Ovary (tissue), 3 donors: ENCODE measurements around the gene LDHAL6B.

ENCODE experiments used
- EP300 ChIP-seq: sonication (generic); formaldehyde crosslinking; IDR thresholded peaks from one replicate; pipeline ENCODE4 v1.6.1; 2017; ENCODE audit warnings: antibody characterized with exemption
- POLR2A ChIP-seq: fragments of 450-650 bp; IDR thresholded peaks from one replicate; pipeline ENCODE4 v1.6.1; 2017; ENCODE audit warnings: antibody characterized with exemption, mild to moderate bottlenecking, moderate library complexity
- TF ChIP-seq, protein P1 (sequence below), 3 donors: fragments of 450-650 bp in 2 of 3; fragments of 200-600 bp in 1 of 3; IDR thresholded peaks; one replicate each; pipeline versions ENCODE4 v1.5.1 to v1.8.0; 2016 to 2022; ENCODE audit warnings: antibody characterized with exemption in 3 of 3, mild to moderate bottlenecking in 1 of 3
- donor health status: DM: no; HTN: no; CAD: no.

DNA sequence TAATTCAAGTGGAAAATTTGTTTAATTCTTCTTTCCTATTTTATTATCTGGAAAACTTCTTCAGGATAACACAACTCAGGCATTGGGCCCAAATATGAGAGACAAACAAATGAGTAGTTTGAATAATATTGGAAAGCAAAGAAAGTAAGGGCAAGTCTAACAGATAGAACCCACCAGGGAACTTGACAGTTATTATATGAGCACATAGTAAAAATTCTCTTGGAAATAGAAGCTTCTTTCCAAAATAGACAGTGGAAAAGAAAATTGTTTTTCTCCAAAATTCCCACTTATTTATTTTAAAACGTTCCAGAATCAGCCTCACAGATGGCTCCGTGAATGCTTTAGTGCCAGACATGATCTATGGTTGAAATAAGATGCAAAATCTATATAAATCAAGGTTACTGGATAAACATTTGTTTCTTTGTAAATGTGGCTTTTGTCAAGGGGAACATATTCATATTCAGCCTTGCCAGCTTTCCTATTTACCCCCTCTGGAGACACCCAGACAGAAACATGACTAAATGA, 23.9 kb downstream of the LDHAL6B start:
- TF ChIP-seq EP300 (no peak), POLR2A (no peak)
- TF ChIP-seq, protein P1, sequence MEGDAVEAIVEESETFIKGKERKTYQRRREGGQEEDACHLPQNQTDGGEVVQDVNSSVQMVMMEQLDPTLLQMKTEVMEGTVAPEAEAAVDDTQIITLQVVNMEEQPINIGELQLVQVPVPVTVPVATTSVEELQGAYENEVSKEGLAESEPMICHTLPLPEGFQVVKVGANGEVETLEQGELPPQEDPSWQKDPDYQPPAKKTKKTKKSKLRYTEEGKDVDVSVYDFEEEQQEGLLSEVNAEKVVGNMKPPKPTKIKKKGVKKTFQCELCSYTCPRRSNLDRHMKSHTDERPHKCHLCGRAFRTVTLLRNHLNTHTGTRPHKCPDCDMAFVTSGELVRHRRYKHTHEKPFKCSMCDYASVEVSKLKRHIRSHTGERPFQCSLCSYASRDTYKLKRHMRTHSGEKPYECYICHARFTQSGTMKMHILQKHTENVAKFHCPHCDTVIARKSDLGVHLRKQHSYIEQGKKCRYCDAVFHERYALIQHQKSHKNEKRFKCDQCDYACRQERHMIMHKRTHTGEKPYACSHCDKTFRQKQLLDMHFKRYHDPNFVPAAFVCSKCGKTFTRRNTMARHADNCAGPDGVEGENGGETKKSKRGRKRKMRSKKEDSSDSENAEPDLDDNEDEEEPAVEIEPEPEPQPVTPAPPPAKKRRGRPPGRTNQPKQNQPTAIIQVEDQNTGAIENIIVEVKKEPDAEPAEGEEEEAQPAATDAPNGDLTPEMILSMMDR (IDR thresholded peaks at IDR 0.05), result no peak
